NOMO-1 treated with DMSO at 0.1 percent for 48 hours (cell line): Measurements from ENCODE around the gene FGD5.

Experiments
- DNase-seq: peaks from one replicate; lab custom pipeline; 2025; ENCODE audit not compliant: unreplicated experiment; lab: John Stamatoyannopoulos, UW

Gene FGD5

DNA sequence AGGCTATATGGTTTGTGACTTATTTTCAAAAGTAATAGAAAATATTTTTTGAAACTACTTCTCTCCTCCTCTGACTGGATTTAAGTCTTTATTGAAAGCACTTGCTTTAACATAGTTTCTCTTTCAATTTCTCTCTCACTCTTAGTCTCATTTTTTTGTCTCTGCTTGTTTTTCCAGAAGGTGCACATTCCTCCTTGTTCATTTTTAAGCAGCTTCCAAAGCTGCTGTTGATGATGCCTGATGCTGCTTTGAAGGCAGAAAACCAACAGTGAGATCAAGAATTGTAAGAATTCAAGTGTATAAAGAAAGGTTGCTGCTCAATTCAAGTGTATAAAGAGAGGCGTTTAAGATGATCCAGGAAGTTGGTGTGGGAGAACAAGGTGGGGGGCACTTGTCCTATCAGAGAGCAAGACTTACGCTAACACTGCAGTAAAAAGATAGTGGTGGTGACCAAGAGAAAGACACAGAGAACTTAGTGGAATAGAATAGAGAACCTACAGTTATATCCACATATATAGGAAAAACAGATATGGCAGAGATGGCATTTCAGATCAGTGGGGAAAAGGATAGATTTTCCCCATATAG, 140.7 kb downstream of the FGD5 start:
- DNase-seq: no peak

DNA sequence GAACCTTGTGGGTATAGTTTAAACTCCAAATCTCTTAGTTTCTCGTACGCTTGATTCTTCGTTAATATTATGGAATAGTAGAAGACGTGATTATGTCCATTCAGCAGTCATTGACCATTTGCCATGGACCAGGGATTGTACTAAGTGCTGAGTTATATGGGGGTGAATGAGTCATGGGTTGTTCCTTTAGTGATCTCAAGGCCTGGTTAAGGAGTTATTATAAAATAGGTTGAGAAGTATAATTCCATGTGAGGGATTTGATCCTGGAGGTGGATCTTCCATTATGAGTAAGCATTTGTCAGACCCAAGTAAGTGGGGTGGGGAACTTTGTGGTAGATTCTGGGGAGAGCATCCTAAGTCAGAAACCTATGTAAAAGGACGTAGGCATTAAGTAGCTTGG, 144.0 kb downstream of the FGD5 start:
- DNase-seq: no peak

DNA sequence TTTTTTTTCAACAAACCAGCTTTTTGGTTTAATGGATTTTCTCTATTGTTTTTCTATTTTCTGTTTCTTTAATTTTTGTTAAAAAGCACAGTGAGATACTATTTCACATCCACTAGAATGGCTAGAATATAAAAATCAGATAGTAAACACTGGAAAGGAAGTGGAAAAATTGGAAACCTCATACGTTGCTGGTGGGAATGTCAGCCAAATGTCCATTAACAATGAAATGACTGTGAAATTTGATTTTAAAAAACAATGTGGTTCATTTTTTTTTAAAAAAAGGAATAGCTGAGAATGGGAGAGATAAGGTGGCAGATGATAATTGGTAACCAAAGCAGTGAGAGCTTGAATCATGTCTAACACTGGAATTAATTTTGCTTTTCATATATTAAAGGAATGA, 148.5 kb downstream of the FGD5 start:
- DNase-seq: no peak

DNA sequence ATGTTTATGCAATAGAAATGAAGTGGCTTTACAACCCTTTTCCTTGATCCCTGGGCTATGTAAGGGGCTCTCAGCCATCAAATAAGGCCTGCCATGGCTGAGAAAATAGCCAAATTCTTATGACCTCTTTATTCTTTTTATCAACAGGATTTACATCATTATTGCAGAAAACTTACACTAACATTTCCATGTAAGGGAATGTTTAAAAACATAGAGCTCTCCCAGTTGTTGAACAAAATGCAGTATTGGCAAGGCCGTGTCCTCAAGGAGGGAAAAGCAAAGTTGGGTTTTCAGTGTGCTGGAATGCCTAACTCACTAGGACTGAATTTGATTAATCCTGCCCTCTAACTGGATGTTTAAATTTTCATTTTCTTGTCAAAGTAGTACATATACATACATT, 150.9 kb downstream of the FGD5 start:
- DNase-seq: no peak

DNA sequence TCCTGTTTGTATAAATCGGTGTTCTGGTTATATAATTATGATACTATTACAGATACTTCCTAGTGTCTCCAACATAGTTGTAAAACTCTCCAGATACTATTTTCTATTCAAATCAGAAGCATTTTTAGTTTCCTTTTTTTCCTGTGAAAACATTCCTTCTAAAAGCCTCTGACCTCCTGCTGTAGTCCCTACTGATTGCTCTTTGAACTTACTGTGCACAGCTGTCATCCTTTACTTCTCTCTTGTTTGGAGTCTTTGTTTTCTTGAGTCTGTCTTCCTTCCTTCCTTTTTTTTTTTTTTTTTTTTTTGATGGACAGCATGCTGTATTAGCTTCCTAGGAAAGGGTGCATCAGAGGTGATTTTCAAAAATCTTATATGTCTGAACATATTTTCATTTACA, 157.6 kb downstream of the FGD5 start:
- no peak for DNase-seq

GRCh38 chr3:14980689-14981088, 161.9 kb downstream of the FGD5 start:
- peak; percentile 63 for DNase-seq
